Measurements from ENCODE around the gene SLIT3. TPM values are rescaled to one million over a fixed set of nuclear protein-coding genes. Genes with fewer than 3 reads are reported as not detected.

Gene SLIT3
- total RNA-seq, 6 donors from 2014 or later: 10.8 to 57.3 (median 32.2) TPM

DNA sequence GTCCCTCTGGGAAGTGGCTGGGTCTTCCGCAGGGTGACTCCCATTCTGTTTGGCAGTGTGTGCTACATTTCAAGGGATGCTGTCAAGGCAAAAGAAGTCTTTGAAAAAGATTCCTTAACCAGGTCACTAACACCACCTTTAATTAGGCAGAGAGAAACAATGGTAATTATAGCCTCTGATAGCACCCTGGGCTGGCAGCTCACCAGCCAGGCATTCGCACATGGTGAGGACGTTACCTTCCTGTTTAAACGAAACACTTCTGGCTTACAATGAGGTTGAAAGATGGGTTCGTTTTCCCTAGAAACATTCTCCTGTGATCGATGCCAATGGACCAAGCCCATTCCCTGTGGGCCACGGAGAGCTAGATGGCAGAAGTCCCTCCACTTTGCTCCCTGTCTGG, 491.7 kb downstream of the SLIT3 start:
- 66% methylated on average over 7 of the region's 7 CpGs for WGBS, 2 donors
- Histone ChIP-seq H3K36me3 (no peaks in the 10 kb centered on the region), H3K4me1 (no peaks in the 10 kb centered on the region), H3K27ac (no peak overlapping the region), H3K9me3 (no peaks in the 10 kb centered on the region), H3K27me3 (no peaks in the 10 kb centered on the region), H3K4me3 (no peak overlapping the region)
- ATAC-seq (ENCODE audit: low FRiP score in 2 of 2) (no peak), DNase-seq (no peak)
- no peak for TF ChIP-seq POLR2AphosphoS5 (IDR thresholded peaks at IDR 0.05)
- no peak for TF ChIP-seq POLR2A (IDR thresholded peaks at IDR 0.05)
- TF ChIP-seq EP300 (IDR thresholded peaks at IDR 0.05): no peak
- TF ChIP-seq, protein P1, sequence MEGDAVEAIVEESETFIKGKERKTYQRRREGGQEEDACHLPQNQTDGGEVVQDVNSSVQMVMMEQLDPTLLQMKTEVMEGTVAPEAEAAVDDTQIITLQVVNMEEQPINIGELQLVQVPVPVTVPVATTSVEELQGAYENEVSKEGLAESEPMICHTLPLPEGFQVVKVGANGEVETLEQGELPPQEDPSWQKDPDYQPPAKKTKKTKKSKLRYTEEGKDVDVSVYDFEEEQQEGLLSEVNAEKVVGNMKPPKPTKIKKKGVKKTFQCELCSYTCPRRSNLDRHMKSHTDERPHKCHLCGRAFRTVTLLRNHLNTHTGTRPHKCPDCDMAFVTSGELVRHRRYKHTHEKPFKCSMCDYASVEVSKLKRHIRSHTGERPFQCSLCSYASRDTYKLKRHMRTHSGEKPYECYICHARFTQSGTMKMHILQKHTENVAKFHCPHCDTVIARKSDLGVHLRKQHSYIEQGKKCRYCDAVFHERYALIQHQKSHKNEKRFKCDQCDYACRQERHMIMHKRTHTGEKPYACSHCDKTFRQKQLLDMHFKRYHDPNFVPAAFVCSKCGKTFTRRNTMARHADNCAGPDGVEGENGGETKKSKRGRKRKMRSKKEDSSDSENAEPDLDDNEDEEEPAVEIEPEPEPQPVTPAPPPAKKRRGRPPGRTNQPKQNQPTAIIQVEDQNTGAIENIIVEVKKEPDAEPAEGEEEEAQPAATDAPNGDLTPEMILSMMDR (IDR thresholded peaks at IDR 0.05): no peak

DNA sequence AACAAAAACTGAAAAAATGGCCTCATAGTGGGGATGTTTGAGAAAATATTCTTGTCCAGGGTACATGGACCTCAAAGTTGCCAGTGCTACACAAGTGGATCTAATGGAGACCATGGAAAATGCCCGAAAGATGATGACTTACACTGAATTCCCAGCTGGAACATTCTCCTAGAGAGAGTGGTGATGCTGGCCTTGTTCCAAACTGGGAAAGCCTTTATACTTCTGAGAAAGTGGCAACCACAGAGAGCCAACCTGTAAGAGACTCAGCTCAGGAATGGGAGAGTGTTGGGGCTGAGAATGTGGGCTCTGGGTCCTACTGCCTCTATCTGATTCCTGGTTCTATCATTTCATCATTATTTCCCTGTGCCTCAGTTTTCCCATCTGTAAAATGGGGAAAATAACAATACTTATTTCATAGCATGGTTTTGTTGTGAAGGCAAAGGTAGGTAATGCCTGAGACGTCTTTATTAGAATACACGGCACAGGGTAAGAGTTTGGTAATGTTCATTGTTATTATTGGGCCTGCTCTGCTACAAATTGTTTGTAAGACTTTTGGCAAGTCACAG, 492.8 kb downstream of the SLIT3 start:
- H3K27me3 ChIP-seq: no peaks in the 10 kb centered on the region
- ATAC-seq (ENCODE audit: low FRiP score in 2 of 2): no peak
- WGBS, 2 donors: 77 to 88% methylated on average over 3 of the region's 3 CpGs

GRCh38 chr5:168807287-168807686, 493.7 kb downstream of the SLIT3 start:
- Histone ChIP-seq H3K4me3 (no peak overlapping the region), H3K9me3 (no peaks in the 10 kb centered on the region), H3K27me3 (no peaks in the 10 kb centered on the region), H3K4me1 (no peaks in the 10 kb centered on the region), H3K36me3 (no peaks in the 10 kb centered on the region), H3K27ac (no peak overlapping the region)
- no peak for DNase-seq
- TF ChIP-seq, protein P1 (IDR thresholded peaks at IDR 0.05): no peak
- TF ChIP-seq POLR2A (IDR thresholded peaks at IDR 0.05) (no peak), EP300 (IDR thresholded peaks at IDR 0.05) (no peak), POLR2AphosphoS5 (IDR thresholded peaks at IDR 0.05) (no peak)
- no peak for ATAC-seq (ENCODE audit: low FRiP score in 2 of 2)

More for the DNA sequence above, 492.8 kb downstream of the SLIT3 start:
- Histone ChIP-seq H3K4me1 (no peaks in the 10 kb centered on the region), H3K9me3 (no peaks in the 10 kb centered on the region), H3K27ac (no peak overlapping the region), H3K4me3 (no peak overlapping the region), H3K36me3 (no peaks in the 10 kb centered on the region)
- no peak for TF ChIP-seq EP300 (IDR thresholded peaks at IDR 0.05)
- no peak for TF ChIP-seq POLR2AphosphoS5 (IDR thresholded peaks at IDR 0.05)
- TF ChIP-seq, protein P1 (IDR thresholded peaks at IDR 0.05): no peak
- no peak for TF ChIP-seq POLR2A (IDR thresholded peaks at IDR 0.05)
- DNase-seq: no peak

- H3K4me3 ChIP-seq: no peak overlapping the region
- H3K4me1 ChIP-seq: no peaks in the 10 kb centered on the region
- 69 to 70% methylated on average over 4 of the region's 4 CpGs for WGBS, 2 donors
- ATAC-seq (ENCODE audit: low FRiP score in 2 of 2): no peak
- no peaks in the 10 kb centered on the region for H3K9me3 ChIP-seq
- TF ChIP-seq POLR2AphosphoS5 (IDR thresholded peaks at IDR 0.05): no peak
- TF ChIP-seq, protein P1 (IDR thresholded peaks at IDR 0.05): no peak
- no peak for TF ChIP-seq POLR2A (IDR thresholded peaks at IDR 0.05)
- TF ChIP-seq EP300 (IDR thresholded peaks at IDR 0.05): no peak
- no peak overlapping the region for H3K27ac ChIP-seq
- no peaks in the 10 kb centered on the region for H3K36me3 ChIP-seq
- DNase-seq: no peak
- H3K27me3 ChIP-seq: no peaks in the 10 kb centered on the region
Measured at GRCh38 chr5:168803541-168803940, 497.4 kb downstream of the SLIT3 start.

DNA sequence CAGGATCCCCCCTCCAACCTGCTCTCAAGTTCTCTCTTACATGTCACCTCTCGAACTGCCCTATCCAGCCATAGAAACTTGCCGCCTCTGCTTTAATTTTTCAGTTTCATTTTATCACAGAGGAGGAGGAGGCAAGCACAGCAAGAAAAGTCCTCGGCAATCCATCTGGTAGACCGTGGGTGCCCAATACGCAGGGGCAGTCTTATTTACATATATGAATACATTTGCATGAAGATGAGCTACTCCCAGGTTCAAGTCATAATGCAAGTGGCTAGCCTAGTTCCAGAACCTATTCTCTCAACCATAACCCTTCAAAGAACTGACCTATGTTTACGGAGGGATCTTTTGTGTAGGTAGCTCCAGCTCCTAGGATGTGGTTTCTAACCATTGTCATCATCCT, 498.6 kb downstream of the SLIT3 start:
- 79 to 89% methylated on average over 6 of the region's 6 CpGs for WGBS, 2 donors
- DNase-seq (no peak), ATAC-seq (ENCODE audit: low FRiP score in 2 of 2) (no peak)
- H3K4me3 ChIP-seq: no peak overlapping the region
- no peaks in the 10 kb centered on the region for H3K9me3 ChIP-seq
- no peak for TF ChIP-seq EP300 (IDR thresholded peaks at IDR 0.05)
- TF ChIP-seq, protein P1 (IDR thresholded peaks at IDR 0.05): no peak
- no peak for TF ChIP-seq POLR2A (IDR thresholded peaks at IDR 0.05)
- TF ChIP-seq POLR2AphosphoS5 (IDR thresholded peaks at IDR 0.05): no peak
- H3K4me1 ChIP-seq: no peaks in the 10 kb centered on the region
- H3K27me3 ChIP-seq: no peaks in the 10 kb centered on the region
- H3K36me3 ChIP-seq: no peaks in the 10 kb centered on the region
- no peak overlapping the region for H3K27ac ChIP-seq
